ENCODE results near the gene LYRM1.

The LYRM1 gene

DNA sequence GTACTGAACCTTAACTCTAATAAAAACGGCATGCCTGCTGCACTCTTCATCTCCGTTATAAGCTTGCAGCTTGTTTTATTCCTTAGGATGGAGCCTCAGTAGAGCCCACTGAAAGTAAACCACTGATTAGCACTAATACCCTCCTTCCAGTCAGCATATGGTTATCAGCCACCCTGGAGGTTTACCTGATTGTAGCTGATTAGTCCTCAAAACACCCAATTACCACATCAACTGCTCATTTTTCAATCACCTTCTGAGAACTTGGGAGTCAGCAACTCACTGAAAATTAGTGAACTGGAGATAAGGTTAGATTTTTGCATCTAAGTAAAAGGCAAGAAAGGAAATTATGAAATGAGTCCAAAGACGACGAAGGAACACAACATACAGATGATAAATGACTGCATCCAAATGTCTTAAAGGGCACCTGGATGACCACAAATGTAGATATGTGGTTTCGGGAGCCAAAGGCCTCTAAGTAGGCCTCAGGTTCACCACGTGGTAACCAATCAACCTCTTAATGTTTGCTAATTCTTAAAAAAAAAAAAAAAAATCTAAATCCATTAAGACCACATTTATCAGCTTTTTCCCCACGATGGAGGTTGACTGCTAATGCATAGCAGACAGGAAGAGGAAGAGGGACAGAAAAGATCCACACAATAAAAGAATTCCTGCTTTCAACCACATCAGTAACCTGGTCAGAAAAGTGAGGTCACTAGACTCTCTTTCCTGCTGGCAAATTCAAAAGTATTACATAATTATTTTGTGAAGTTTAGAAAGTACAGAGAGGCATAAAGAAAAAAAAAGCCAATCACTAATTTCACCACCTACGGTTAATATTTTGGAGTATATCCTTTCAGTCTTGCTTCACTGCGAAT lies 28.4 kb upstream of the LYRM1 start:
- no peak for DNase-seq (ENCODE audit: low spot score)
- Histone ChIP-seq H3K27ac (peak overlapping the region; percentile 71 to 81), H3K4me3 (no peak overlapping the region)
- TF ChIP-seq, protein P1, sequence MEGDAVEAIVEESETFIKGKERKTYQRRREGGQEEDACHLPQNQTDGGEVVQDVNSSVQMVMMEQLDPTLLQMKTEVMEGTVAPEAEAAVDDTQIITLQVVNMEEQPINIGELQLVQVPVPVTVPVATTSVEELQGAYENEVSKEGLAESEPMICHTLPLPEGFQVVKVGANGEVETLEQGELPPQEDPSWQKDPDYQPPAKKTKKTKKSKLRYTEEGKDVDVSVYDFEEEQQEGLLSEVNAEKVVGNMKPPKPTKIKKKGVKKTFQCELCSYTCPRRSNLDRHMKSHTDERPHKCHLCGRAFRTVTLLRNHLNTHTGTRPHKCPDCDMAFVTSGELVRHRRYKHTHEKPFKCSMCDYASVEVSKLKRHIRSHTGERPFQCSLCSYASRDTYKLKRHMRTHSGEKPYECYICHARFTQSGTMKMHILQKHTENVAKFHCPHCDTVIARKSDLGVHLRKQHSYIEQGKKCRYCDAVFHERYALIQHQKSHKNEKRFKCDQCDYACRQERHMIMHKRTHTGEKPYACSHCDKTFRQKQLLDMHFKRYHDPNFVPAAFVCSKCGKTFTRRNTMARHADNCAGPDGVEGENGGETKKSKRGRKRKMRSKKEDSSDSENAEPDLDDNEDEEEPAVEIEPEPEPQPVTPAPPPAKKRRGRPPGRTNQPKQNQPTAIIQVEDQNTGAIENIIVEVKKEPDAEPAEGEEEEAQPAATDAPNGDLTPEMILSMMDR (IDR thresholded peaks at IDR 0.05), result no peak

DNA sequence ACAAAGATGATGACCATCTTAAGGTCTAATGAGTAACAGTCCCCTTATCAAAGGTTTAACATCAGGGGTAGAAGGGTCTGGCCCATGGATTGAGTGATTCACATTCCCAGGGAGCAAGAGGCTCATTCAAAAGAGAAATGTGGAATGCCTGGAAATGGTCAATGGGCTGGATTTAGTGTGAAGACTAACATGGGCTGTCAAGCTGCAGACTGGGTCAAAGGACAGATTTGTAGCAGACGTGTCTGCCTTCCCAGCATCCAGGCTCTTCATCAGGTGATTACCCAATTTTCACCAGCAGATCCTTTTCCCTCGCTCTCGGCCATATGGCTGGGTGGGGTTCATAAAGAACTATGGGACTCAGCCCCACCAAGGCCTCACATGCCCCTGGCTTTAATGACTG lies 27.2 kb upstream of the LYRM1 start:
- no peak for DNase-seq (ENCODE audit: low spot score)
- TF ChIP-seq, protein P1 (IDR thresholded peaks at IDR 0.05), result no peak
- peak overlapping the region in 1 of 2 donors; percentile 60 for H3K27ac ChIP-seq
- no peak overlapping the region for H3K4me3 ChIP-seq

DNA sequence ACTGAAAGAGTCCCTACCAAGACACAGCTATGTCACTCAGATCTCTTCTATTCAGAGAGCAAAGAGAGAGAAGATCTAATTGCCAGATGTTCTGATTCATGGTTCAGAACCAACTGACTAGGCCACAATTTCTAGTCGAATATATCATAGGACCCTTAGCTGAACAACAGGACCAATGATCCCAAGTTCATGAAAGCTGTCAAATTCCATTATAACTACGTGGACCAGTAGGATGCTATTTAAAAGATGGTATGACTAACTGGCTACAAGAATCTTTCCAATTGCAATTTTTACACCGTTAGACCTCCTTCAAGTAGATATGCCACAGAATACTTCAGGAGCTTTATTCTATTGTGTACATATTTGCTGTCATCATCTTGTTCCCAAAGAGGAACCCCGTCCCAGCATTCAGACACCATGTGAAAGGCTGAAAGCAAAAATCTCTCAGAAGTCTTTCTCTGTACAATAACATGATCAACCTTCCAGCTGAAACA lies 26.4 kb upstream of the LYRM1 start:
- Histone ChIP-seq H3K4me3 (no peak overlapping the region), H3K27ac (peak overlapping the region in 1 of 2 donors; percentile 8)
- TF ChIP-seq, protein P1 (IDR thresholded peaks at IDR 0.05), result no peak
- no peak for DNase-seq (ENCODE audit: low spot score)

DNA sequence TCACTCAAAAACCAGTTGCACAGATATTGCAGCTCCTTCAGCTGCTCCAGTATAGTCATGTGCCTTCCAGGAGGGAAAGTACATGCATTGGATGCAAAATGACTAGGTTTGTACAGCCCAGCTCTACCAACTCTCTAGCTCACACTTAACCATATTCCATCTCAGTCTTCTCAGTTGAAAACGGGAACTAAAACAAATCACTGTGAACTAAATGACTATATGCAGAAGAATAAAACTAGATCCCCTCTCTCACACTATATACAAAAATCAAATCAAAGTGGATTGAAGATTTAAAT lies 25.3 kb upstream of the LYRM1 start:
- TF ChIP-seq, protein P1 (IDR thresholded peaks at IDR 0.05), result no peak
- H3K4me3 ChIP-seq, result no peak overlapping the region
- no peak overlapping the region for H3K27ac ChIP-seq
- DNase-seq (ENCODE audit: low spot score), result no peak

DNA sequence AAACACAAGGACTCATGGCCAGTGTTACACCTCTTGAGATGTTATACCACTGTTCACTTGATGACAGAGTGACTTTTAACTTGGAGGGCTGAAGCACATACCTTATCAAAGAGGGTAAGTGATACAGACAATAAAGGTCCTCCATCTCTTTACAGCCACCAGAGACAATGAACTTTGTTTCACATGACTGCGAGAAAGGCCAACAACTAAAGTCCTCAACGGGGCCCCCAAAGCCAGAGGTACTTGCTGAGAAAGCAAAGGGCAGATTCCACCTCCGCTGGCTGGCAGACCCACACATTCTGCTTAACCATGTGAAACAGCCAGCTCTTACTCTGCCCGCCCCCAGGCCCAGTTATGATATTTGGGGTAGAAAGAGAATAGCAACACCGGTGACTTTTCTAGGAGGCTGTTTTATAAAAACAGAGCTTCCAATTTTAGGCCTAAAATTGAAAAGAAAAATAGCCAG lies 21.9 kb upstream of the LYRM1 start:
- DNase-seq (ENCODE audit: low spot score), result no peak
- Histone ChIP-seq H3K27ac (peak overlapping the region; percentile 86 to 87), H3K4me3 (peak overlapping the region; percentile 34)
- TF ChIP-seq, protein P1 (IDR thresholded peaks at IDR 0.05), result no peak

DNA sequence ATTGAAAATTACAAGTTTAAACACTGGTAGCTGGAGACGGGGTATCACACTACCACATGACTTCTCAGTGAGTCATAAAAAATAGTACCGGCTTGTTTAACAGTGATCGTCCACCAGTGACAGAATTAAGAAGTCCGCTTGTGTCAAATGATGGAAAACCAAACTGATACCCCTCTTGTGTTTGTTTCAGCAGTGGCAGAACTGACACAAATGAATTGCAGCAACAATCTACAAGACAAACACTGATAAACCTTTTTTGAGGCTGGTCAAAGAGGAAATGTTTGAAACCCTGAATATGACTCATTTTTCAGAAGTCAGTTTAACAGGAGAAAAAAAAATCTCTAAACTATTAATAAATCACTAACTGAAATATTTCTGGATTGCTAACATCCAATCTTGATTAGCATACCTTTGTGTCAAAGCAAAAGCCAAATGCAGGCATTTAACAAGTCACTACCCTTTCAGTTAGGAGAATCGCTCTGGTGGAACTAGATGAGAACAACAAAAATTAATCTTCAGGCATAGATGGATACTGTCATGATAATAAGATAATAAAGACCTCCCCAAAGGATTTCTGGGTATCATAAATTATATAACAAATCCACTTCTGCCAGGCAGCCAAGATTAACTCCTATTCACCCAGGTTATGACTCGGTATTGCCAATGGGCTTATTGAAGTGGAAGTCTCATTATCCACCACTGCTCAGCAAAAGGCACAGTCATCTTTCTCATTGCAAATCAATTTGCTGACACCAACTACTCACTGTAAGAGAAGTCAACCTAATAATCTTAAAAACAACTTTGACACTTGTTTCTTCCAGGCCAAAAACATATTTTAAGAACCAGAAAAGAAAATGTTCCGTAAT lies 21.2 kb upstream of the LYRM1 start:
- Histone ChIP-seq H3K4me3 (peak overlapping the region; percentile 34), H3K27ac (peak overlapping the region; percentile 86 to 87)
- DNase-seq (ENCODE audit: low spot score), result no peak
- TF ChIP-seq, protein P1 (IDR thresholded peaks at IDR 0.05), result no peak

Measured in coronary artery (tissue), 2 donors.